Activated CD4-positive, CD25-positive, alpha-beta regulatory T cell treated with anti-CD3 and anti-CD28 coated beads, Interleukin-2, amount 50 U/mL, for 24 hours (primary cell): ENCODE results near the gene LPCAT1.
"Not testable (repeated sequence)": the region's sequence is repeated elsewhere in the genome, so short reads cannot be mapped to it uniquely, and the experiment has no call there.

ENCODE experiments used
- ATAC-seq, 2 donors: fragments of 150-1000 bp; cut with Tn5 transposase; one replicate each; pipeline ENCODE4 v1.10.0; 2021; ENCODE audit warnings: mild to moderate bottlenecking in 1 of 2, moderate library complexity in 1 of 2

LPCAT1 gene

DNA sequence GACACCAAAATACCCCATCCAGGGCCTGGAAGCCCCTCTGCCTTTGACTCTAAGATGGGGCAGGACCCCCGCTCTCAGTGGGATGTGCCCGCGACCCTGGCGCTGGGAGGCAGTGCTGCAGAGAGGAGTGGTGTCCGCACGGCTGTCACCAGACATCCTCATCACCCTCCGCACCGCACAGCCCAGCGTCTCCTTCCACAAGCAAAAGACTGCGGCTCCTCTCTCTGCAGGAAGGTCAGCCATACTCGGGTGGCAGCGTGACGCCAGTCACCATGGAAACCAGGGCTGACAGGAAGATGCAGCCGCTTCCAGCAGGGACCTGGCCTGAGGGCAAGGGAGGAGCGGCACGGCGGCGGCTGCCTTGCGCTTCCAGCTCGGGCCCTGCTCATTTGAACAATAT is 61.4 kb downstream of the LPCAT1 start:
- no peak for ATAC-seq

DNA sequence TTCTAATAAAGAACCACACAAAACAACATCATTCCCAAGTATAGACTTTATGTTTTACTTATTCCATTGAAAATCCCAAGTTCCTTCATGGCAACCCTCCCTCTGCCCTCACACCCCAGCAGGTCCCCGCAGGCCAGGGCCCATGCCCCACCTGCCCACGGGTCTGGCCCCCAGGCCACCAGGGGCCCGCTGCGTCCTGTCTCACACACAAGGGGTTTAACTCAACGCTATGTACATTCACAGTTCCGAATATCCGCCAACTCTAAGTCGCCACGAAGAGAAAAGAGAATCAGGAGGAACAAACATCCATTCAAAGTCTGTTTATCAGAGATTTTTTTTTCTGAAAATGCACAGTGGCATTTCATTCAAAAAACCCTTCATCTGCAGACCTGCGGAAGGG is 62.4 kb downstream of the LPCAT1 start:
- ATAC-seq: no peak

DNA sequence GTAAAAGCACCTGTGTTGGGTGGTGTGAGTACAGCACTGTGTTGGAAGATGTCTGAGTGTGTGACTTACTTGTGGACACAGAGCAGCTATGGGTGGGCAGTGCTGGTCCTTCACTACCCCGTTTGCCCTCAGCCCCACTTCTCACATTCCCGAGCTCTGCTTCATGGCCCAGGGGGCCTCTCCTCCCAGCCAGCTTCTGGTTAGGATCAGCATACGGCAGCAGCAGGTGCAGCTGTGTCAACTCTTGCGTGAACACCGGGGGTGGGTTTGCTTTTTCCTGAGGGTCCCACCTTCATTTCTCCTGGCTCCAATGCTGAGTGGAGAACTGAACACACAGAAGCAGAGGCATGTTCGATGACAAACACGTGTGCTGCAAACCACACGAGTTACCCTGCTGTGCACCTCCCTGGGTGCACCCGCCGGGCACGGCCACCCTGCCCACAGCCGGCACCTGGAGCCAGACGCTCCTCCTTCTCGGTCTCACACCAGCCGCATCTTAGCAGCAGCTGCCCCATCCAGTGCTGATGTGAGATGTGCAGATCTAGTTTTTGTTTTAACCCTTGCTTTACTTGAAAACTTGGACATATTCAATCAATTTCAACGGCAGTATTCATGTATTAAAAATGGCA is 63.6 kb downstream of the LPCAT1 start:
- no peak for ATAC-seq

DNA sequence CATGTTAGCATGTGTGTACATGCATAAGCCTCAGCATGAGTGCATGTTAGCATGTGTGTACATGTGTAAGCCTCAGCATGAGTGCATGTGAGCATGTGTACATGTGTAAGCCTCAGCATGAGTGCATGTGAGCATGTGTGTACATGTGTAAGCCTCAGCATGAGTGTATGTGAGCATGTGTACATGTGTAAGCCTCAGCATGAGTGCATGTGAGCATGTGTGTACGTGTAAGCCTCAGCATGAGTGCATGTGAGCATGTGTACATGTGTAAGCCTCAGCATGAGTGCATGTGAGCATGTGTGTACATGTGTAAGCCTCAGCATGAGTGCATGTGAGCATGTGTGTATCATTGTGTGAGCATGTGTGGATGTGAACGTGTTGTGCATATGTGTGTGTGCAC is 64.3 kb downstream of the LPCAT1 start:
- ATAC-seq: not testable (repeated sequence)

DNA sequence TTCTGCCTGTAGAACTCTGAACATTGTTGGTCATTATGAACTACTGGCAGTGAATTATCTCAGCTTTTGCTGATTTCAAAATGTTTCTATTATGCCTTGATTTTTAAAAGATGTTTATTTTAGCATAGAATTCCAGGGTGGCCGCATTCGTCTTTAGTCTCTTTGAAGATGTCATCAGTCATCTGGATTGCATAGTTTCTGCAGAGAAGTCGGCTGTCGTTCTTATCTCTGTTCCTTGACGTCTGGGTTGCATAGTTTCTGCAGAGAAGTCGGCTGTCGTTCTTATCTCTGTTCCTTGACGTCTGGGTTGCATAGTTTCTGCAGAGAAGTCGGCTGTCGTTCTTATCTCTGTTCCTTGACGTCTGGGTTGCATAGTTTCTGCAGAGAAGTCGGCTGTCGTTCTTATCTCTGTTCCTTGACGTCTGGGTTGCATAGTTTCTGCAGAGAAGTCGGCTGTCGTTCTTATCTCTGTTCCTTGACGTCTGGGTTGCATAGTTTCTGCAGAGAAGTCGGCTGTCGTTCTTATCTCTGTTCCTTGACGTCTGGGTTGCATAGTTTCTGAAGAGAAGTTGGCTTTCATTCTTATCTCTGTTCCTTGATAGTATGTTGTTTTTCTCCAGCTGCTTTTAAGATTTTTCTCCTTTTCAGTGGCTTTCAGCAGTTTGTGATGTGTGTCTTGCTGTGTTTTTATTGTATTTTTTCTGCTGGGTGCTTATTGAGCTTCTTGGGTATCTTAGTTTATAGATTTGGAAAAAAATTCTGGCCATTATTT is 67.5 kb downstream of the LPCAT1 start:
- ATAC-seq: not testable (repeated sequence)

DNA sequence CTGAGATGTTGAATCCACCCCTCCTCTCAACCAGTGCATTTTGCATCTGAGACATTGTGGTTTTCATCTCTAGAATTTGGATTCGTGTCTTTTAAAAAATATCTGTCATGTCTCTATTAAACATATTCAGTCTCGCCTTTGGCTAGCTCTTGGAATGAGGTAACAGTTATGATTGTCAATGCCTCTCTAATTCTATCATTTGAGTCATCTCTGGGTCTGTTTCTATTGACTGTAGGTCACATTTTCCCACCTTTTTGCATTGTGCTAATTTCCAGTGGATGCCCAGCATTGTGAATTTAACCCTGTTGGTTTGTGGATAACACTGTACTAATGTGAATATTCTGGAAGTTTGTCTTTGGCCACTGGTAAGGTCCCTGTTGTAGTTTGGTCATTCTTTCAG is 70.1 kb downstream of the LPCAT1 start:
- ATAC-seq: no peak

DNA sequence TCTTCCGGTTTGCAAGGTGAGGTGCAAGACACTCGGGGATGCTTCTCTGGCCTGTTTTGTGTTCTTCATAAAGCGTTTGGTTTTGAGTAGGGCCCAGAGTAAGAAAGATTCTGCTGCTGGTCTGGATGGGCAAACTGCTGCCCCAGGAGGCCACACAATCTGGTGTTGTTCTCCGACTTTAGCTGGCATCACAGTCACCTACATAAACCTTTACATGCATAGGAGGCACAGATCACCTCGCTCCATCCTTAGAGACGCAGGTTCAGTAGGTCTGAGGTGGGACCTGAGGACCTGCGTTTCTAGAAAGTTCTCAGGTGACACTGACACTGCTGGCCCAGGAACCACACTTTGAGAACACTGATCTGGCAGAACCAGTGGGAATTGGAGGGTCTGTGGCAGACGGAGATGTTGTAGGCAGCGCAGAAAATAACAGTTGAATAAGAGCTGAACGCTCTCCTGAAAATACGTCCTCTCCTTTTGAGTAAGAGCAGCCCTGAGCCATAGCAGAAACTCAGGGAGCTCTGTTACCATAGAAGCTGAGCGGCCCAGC is 74.6 kb downstream of the LPCAT1 start:
- no peak for ATAC-seq

DNA sequence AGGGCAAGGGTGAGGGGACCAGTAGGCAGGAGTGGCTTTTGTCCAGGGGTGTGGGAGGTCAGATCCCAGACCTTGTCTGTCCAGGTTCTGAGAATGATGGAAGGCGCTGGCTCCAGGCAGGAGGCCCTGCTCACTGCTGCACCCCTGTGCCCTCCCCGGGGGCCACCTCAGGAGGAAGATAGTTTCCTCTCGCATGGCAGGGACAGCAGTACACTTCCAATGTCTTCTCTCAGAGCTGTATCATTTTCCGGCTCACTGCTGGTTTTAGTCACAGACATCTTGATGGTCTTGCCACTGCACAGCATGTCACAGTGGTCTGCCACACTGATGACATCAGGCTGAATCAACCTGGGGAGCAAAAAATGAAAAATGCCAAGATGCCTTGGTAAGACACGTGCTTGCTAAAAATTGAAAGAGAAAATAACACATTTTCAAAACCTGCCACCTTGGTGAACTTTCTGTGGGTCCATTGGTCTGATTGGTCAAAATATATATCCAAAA is 75.2 kb downstream of the LPCAT1 start:
- peak; percentile 66 to 67 for ATAC-seq

DNA sequence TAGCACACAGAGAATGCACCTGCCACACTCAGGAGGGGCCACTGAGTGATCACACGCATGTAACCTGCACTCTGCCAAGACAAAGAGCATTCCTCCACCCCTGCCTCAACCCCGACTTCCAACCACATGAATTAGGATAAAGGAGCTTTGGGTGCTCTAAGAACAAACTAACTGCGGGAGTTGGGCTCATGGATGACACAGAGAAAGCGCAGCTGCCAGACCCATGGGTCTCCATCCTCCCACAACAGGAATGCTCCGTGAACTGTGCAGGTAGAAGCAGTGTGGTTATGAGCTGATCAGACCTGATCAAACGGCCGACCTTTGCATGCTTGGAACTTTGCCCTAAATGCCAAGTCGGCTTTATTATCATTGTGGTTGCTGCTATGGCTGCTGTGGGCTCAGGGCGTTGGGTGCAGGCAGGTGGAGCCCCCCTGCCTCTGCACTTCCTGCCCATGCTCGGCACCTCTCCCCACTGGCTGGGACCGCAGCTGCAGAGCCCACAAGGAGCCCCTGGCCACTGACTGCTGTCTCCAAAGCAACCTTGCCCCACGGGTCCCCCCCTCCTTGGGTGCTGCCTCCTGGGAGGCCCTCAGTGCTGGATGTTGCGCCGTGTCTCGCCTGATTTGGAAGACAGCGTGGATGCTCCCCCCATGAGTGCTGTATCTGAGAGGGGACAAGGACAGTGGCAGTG is 75.9 kb downstream of the LPCAT1 start:
- ATAC-seq: no peak

DNA sequence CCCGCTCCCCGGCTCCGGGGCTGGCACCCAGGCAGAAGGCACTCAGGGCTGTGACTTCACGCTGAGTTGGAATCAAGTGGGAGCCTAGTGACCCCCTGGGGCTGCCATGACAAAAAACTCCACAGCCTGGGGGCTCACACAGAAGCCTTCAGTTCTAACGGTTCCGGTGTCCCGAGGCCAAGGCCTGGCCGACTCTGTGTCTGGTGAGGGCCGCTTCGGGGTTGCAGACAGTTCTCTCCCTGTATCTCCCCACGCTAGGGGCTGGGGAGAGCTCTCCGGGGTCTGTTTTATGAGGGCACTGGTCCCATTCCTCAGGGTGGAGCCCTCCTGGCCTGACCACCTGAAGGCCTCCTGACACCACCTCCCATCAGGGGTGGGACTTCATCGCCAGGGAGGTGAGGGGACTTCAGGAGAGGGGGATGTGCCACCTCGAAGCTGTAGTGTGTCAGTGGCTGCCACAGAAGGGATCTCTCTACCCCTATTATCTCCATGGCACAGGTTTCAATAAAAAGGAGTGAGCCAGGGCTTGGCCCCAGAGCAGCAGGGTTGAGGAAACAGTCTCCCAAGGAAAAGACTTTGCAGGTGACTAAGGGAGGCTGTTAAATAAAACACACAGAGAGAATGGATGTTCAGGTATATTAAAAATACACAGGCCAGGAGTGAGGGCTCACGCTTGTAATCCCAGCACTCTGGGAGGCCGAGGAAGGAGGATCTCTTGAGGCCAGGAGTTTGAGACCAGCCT is 77.0 kb downstream of the LPCAT1 start:
- no peak for ATAC-seq

DNA sequence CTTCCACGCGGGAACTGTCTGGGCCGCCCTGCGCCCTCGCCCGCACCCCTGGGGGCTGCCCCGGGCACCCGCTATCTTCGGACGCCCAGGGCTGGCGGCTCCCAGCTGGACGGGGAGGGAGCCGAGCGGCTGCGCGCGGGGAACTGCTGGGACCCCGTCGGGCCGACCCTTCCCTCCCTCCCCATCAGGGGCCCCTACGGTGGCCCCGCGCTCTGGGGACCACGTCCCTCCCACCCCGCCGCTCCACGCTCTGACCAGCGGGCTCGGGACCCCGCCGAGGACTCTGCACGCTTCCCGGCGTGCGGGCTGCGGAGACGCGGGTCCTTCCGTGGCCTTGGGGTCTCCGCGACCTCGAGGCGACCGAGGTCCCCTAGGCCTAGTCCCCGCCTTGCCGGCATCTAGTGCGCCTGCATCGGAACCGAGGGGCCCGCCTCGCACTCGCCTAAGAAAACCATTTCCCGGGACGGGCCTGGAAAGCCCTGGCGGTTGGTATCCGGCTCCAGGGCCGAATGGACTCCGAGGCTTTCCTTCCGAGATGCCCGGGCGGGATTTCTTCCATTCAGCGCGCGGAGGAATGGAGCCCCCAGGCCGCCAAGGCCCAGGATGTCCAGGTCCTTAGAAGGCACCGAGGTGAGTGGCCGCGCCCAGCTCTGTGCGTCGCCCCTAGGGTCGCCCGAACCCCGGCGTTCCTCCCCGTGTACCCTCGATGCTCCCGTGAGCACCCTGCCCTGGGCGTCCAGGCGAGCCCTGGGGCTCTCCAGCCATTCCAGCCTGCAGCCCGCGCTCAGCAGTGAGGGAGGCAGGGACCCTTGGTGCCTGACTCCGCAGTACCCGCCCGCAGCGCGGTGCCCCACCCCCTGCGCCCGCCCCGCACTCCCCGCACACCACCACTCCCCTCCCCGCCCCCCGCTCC is 77.8 kb downstream of the LPCAT1 start:
- ATAC-seq: no peak

DNA sequence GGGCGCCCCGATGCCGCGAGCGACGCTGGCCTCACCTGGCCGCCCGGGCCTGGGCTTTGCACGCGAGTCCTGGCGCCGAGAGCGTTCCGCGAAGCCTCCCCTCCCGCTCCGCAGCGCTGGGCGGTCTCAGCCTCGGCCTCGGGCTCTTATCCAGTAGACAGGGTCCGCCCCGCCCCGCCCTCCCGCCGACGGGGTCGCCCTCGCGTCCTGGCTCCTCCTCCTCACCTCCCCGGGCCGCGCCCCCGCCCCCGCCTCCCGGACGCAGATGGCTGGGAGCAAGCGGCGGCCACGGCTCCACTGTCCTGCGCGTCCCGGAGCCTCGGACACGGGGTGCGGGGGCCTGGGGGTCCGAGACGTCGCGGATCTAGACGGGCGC is 78.5 kb downstream of the LPCAT1 start, which contains the start of gene SLC6A3:
TSS of gene SLC6A3 (minus strand) at position 128 of the 376 bp plus-strand sequence. CDS start 2,243 bp downstream, outside the sequence.
- ATAC-seq: no peak

DNA sequence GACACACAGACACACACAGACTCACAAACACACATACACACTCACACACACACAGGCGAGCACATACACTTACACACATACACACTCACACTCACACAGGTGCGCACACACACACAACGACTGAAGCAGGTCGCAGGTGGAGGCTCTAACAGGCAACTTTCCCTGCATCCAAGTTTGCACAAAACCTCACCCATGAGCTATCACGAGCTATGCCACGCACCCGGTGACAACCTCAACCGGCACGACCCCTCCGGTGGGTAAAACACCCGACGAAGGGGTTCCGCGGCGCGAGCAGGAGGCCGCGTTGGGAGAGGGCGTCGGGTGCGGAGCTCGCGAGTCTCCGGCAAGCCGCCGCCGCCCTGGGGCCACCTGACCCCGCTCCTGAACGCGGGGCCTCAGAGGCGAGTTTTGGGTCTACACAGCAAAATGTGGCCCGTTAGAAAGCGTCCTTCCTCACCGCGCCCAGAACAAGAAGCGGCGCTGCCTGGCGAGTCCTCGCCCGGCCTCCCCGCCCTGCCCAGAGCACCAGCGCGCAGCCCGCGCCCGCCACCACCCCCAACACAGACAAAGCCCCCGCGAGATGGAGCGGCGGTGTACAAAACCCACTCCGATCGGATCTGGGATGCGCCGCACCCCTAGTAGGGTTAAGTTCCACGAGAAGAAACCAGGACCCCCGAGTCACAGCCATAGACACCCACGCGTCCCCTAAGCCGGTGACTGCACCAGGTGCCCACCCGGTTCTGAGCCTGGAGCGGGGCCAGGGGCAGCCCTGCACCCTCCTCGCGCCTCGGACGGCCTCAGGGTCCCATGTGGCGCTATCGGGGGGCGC is 79.2 kb downstream of the LPCAT1 start:
- ATAC-seq: no peak

DNA sequence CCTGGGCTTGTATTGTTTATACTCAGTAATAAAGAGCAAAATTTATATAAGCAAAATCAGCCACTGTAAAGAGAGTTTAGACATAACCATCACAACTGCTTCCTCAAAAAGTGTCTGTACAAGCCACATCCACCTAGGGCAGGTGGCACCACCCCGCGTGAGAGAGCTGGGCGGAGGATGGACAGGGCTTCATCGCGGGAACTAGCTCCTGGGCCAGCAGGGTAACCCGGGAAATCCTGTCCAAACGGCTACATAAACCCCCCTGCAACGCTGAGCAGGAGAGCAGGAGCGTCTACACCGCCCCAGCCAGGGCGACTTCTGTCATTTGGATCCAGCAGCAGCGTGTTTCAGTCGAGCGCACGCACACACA is 79.8 kb downstream of the LPCAT1 start:
- ATAC-seq: no peak

DNA sequence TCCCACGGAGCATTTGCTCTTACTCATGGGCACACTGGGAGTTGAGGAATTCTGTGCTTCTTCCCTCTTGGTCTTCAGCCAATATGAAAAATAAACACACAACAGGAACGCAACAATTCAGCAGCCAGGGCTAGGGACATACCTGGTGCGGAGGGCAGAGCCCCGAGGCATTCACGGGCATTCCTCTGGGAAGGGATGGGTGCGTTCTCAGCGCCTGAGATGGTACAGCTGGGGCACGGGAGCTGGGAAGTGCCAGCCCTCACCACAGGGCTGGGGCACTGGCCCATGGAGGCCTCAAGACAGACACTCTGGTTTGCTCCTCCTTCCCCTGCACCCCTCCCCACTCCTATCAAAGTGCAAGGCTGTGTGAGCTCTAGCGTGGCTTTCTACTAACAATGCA is 80.6 kb downstream of the LPCAT1 start:
- ATAC-seq: no peak

DNA sequence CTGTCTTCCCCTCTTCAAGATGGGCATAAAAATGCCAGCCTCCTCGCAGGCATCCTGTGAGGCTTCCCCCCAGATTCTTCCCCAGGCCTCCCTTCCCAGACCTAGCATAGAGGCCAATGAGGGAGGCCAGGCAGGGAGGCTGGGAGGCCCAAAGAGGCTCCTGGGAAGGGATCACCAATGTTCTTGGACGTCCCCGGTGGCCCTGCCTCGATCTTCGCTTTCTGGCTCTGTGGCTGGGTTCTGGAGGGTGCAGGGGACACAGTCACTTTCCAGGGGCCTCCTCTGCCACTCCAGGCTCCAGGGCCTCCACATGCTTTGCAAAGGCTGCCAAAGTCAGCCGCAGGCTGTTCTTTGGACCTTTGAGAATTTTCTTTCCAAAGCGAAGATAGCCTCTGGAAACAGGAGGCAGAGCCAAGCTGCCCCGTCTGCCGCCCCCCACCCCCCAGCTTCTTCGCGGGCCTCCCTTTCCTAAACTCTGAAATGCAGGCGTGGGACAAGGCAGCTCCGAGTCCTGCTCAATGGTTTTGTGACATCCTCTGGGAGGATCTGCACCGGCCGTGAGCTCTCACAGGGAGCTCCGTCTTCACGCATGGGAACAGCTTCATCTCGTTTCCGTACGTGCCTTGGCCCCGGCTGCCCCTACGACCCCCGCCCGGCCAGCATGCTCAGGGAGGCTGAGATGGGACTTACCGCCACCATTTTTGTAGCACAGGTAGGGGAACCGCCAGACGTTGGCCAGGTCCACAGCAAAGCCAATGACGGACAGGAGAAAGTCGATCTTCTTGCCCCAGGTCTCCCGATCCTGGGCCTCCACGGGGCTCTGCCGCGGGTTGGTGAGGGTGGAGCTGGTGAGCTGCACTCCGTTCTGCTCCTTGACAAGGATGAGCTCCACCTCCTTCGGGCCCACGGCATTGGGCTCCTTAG is 81.3 kb downstream of the LPCAT1 start:
- no peak for ATAC-seq

DNA sequence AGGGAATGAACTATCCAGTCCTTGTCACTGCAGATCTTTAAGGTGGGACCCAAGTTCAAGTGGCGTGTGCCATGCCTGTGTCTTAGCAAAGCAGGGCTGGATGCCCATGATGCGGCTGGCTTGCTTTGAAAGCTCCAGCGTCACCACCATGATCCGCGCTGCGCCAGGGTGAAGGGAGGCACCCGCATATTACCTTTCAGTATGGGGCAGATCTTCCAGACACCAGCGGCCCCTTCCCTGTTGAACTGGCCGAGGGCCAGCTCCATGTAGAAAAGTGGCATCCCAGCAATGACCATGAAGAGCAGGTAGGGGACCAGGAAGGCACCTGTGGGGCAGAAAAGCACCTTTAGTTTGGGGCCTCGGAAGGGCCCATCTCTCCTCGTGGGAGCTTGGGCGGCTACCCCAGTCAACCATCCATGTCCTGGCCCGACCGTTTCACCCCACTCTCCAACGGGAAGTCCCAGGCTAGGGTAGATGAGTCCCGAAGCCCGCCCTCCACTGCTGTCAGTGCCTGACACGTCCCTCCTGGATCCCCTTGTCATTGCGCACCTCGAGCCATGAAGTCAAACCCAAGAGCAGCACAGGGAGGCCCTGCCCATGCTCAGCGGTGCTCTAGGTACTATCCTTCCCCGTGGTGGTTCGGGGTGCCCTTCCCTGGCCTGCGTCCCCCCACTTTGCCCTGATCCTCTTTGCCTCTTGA is 82.4 kb downstream of the LPCAT1 start:
- ATAC-seq: no peak

DNA sequence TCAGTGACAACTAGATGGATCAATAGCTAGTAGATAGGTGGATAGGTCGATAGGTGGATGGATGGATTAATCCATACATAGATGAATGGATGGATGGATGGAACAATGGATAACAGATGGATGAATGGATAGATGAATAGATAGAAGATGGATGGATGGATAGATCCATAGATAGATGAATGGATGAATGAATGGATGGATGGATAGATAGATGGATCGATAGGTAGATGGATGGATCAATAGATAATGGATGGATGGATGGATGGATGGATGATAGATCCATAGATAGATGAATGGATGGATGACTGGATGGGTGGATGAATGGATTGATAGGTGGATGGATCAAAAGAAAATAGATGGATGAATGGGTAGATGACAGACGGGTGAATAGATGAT is 83.7 kb downstream of the LPCAT1 start:
- no peak for ATAC-seq
